Calu3 (cell line): ENCODE data around the gene CHD3. TPM values are rescaled to one million over a fixed set of nuclear protein-coding genes. Genes with fewer than 3 reads are reported as not detected.

Source experiments
- BruUV-seq: library from RNA; stranded (reverse); fragments of 400-500 nt; replicated peaks from 2 replicates; lab custom pipeline; 2021; lab: Mats Ljungman, UMichigan
- CTCF ChIA-PET: fragments of 300-600 bp; sonication (Branson Sonifier 250); formaldehyde crosslinking; loops from one replicate; lab custom pipeline; 2022; ENCODE audit warnings: antibody characterized with exemption; lab: Charles Lee
- DNase-seq: peaks from one replicate; pipeline ENCODE4 v3.0.0; 2022
- H3K27ac Mint-ChIP-seq: one replicate; pipeline ENCODE4 v1.8.0; 2022; ENCODE audit warnings: mixed read lengths; ENCODE audit not compliant: unreplicated experiment
- H3K27me3 Mint-ChIP-seq: one replicate; pipeline ENCODE4 v1.8.0; 2022; ENCODE audit warnings: mixed read lengths; ENCODE audit not compliant: unreplicated experiment
- H3K36me3 Mint-ChIP-seq: one replicate; pipeline ENCODE4 v1.8.0; 2022; ENCODE audit warnings: mild to moderate bottlenecking, moderate library complexity, mixed read lengths; ENCODE audit not compliant: insufficient read depth, unreplicated experiment
- H3K4me1 Mint-ChIP-seq: one replicate; pipeline ENCODE4 v1.8.0; 2022; ENCODE audit warnings: mild to moderate bottlenecking, low read depth, mixed read lengths; ENCODE audit not compliant: unreplicated experiment
- H3K4me3 Mint-ChIP-seq: one replicate; pipeline ENCODE4 v1.8.0; 2022; ENCODE audit warnings: mild to moderate bottlenecking, low read depth, moderate library complexity, mixed read lengths; ENCODE audit not compliant: unreplicated experiment
- H3K9me3 Mint-ChIP-seq: one replicate; pipeline ENCODE4 v1.8.0; 2022; ENCODE audit warnings: low read depth, mixed read lengths; ENCODE audit not compliant: unreplicated experiment
- intact Hi-C: fragments of 100-400 bp; cut with micrococcal nuclease; formaldehyde crosslinking; loops from one replicate; pipeline ENCODE4 v1.10.0; 2022; ENCODE audit not compliant: unreplicated experiment
- total RNA-seq: library from RNA; stranded (reverse); gene quantifications from 2 replicates; pipeline ENCODE4 v1.2.3, GENCODE V29; 2022
- TF ChIP-seq, protein P1 (sequence below): fragments of 200-600 bp; IDR thresholded peaks from one replicate; pipeline ENCODE4 v1.8.0; 2022; ENCODE audit warnings: antibody characterized with exemption; ENCODE audit not compliant: unreplicated experiment

The CHD3 gene
- total RNA-seq, 1 experiment from 2014 or later = 116 TPM

DNA sequence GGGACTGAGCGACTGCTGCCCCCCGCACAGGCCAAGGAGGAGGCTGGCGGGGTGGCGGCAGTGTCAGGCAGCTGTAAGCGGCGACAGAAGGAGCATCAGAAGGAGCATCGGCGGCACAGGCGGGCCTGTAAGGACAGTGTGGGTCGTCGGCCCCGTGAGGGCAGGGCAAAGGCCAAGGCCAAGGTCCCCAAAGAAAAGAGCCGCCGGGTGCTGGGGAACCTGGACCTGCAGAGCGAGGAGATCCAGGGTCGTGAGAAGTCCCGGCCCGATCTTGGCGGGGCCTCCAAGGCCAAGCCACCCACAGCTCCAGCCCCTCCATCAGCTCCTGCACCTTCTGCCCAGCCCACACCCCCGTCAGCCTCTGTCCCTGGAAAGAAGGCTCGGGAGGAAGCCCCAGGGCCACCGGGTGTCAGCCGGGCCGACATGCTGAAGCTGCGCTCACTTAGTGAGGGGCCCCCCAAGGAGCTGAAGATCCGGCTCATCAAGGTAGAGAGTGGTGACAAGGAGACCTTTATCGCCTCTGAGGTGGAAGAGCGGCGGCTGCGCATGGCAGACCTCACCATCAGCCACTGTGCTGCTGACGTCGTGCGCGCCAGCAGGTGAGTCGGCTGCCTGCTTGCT, 39.3 kb upstream of the CHD3 start:
- Mint-ChIP-seq H3K36me3 (peaks cover 74% of the 10 kb centered on the region), H3K27ac (no peak overlapping the region), H3K4me3 (no peak overlapping the region), H3K27me3 (no peaks in the 10 kb centered on the region), H3K4me1 (no peaks in the 10 kb centered on the region), H3K9me3 (no peaks in the 10 kb centered on the region)
- intact Hi-C loops = no loop called here
- TF ChIP-seq, protein P1, sequence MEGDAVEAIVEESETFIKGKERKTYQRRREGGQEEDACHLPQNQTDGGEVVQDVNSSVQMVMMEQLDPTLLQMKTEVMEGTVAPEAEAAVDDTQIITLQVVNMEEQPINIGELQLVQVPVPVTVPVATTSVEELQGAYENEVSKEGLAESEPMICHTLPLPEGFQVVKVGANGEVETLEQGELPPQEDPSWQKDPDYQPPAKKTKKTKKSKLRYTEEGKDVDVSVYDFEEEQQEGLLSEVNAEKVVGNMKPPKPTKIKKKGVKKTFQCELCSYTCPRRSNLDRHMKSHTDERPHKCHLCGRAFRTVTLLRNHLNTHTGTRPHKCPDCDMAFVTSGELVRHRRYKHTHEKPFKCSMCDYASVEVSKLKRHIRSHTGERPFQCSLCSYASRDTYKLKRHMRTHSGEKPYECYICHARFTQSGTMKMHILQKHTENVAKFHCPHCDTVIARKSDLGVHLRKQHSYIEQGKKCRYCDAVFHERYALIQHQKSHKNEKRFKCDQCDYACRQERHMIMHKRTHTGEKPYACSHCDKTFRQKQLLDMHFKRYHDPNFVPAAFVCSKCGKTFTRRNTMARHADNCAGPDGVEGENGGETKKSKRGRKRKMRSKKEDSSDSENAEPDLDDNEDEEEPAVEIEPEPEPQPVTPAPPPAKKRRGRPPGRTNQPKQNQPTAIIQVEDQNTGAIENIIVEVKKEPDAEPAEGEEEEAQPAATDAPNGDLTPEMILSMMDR = no peak
- CTCF ChIA-PET = no interaction called here
- no peak for DNase-seq
- BruUV-seq = no TSS peak

DNA sequence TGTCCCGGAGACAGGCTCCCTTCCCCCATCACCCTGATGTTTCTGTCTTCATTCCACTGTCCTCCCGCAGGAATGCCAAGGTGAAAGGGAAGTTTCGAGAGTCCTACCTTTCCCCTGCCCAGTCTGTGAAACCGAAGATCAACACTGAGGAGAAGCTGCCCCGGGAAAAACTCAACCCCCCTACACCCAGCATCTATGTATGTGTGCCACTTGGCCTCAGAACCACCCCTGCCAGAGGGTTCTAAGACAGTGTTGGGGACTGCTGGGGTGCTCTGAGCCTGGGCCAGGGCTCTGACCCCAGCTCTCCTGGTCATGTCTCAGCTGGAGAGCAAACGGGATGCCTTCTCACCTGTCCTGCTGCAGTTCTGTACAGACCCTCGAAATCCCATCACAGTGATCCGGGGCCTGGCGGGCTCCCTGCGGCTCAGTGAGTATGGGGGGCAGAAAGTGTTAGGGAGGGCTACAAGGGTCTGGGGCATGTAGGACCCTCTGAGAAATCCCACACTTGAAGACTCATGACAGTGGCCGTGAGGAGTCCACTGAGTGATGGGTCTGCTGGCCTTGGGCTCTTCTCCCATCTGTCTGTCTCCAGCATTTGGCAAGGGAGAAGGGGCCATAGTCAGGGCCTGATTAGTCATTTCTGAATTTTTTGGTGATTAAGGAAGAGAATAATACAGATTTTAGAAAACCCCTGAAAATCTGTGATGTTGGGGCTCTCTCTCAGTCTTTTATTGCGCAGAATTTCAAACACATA, 38.7 kb upstream of the CHD3 start:
- peaks cover 68% of the 10 kb centered on the region for H3K36me3 Mint-ChIP-seq
- no peak overlapping the region for H3K4me3 Mint-ChIP-seq
- no peaks in the 10 kb centered on the region for H3K4me1 Mint-ChIP-seq
- no peak overlapping the region for H3K27ac Mint-ChIP-seq
- intact Hi-C loops = loop anchor here (10.0 kb wide), 1 partner anchor 105 kb away; no protein-coding TSS in a partner anchor
- no peak for DNase-seq
- no peaks in the 10 kb centered on the region for H3K27me3 Mint-ChIP-seq
- TF ChIP-seq, protein P1 = no peak
- CTCF ChIA-PET = no interaction called here
- no peaks in the 10 kb centered on the region for H3K9me3 Mint-ChIP-seq
- BruUV-seq = TSS peak; percentile 1

DNA sequence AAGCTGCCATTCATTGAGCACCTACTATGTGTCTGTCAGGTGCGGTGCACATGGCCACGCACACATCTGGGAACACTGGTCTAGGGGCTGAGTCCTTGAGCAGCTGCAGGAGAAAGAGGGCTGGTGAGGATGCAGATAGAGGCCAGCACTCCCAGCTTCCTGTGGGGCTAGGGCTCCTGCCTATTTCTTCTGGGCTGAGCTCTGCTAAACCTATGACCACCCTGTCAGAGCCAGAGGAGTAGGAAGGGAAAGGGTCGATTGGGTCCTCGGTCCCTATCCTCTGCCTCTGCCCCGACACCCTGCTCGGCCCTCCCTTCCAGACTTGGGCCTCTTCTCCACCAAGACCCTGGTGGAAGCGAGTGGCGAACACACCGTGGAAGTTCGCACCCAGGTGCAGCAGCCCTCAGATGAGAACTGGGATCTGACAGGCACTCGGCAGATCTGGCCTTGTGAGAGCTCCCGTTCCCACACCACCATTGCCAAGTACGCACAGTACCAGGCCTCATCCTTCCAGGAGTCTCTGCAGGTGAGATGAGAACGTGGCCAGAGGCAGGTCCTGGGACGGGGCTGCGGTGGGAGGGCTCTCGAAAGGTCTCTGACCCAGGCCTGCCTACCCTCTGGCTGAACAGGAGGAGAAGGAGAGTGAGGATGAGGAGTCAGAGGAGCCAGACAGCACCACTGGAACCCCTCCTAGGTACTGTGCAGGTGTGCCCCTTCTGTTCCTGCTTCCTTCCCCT, 37.7 kb upstream of the CHD3 start:
- DNase-seq = no peak
- Mint-ChIP-seq H3K36me3 (peaks cover 58% of the 10 kb centered on the region), H3K27me3 (no peaks in the 10 kb centered on the region), H3K4me3 (no peak overlapping the region), H3K4me1 (no peaks in the 10 kb centered on the region), H3K27ac (no peak overlapping the region), H3K9me3 (no peaks in the 10 kb centered on the region)
- CTCF ChIA-PET = no interaction called here
- intact Hi-C loops = loop anchor here (10.0 kb wide), 1 partner anchor 106 kb away; no protein-coding TSS in a partner anchor
- BruUV-seq = no TSS peak
- TF ChIP-seq, protein P1 = no peak

DNA sequence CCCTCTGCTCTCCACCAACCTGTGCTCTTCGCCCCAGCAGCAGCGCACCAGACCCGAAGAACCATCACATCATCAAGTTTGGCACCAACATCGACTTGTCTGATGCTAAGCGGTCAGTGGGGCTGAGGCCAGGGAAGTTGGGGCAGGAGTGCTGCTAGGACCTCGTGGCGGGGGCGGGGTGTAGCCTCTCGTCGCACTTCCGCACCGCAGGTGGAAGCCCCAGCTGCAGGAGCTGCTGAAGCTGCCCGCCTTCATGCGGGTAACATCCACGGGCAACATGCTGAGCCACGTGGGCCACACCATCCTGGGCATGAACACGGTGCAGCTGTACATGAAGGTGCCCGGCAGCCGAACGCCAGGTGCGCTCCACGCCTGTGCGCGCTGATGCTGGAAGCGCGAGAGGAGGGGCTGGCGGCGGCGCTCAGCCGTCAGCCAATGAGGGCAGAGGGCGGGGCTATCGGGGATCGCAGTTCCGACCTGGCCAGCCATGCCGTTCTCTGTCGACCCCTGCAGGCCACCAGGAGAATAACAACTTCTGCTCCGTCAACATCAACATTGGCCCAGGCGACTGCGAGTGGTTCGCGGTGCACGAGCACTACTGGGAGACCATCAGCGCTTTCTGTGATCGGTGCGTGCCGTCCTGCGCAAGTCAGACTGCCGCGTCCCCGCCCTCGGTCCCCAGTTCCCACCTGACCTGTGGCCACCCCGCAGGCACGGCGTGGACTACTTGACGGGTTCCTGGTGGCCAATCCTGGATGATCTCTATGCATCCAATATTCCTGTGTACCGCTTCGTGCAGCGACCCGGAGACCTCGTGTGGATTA, 36.9 kb upstream of the CHD3 start:
- no peaks in the 10 kb centered on the region for H3K27me3 Mint-ChIP-seq
- no TSS peak for BruUV-seq
- H3K4me1 Mint-ChIP-seq = no peaks in the 10 kb centered on the region
- no peak overlapping the region for H3K4me3 Mint-ChIP-seq
- TF ChIP-seq, protein P1 = peak; percentile 67
- intact Hi-C loops = loop anchor here (10.0 kb wide), 1 partner anchor 107 kb away; no protein-coding TSS in a partner anchor
- H3K27ac Mint-ChIP-seq = no peak overlapping the region
- CTCF ChIA-PET = no interaction called here
- H3K9me3 Mint-ChIP-seq = no peaks in the 10 kb centered on the region
- H3K36me3 Mint-ChIP-seq = peaks cover 56% of the 10 kb centered on the region
- peak; percentile 35 for DNase-seq
